HG03439 (cell line): ENCODE results near the gene TEX261.
"Not testable (repeated sequence)": the region's sequence is repeated elsewhere in the genome, so short reads cannot be mapped to it uniquely, and the experiment has no call there.

Experiments
- ATAC-seq: cut with Tn5 transposase; IDR thresholded peaks from one replicate; pipeline ENCODE4 v1.9.1; 2021; ENCODE audit warnings: mild to moderate bottlenecking, moderate library complexity; ENCODE audit not compliant: unreplicated experiment

Gene TEX261

GRCh38 chr2:71000780-71001591 lies 6.3 kb upstream of the TEX261 start:
- peak; percentile 96 for ATAC-seq

- not testable (repeated sequence) for ATAC-seq
These were observed 5.3 kb upstream of the TEX261 start for GRCh38 chr2:70999931-71000330.

GRCh38 chr2:70999362-70999761 lies 4.7 kb upstream of the TEX261 start:
- no peak for ATAC-seq

GRCh38 chr2:70998885-70999284 lies 4.2 kb upstream of the TEX261 start:
- not testable (repeated sequence) for ATAC-seq

GRCh38 chr2:70995426-70995729 lies 705 bp upstream of the TEX261 start:
- ATAC-seq = peak; percentile 34

DNA sequence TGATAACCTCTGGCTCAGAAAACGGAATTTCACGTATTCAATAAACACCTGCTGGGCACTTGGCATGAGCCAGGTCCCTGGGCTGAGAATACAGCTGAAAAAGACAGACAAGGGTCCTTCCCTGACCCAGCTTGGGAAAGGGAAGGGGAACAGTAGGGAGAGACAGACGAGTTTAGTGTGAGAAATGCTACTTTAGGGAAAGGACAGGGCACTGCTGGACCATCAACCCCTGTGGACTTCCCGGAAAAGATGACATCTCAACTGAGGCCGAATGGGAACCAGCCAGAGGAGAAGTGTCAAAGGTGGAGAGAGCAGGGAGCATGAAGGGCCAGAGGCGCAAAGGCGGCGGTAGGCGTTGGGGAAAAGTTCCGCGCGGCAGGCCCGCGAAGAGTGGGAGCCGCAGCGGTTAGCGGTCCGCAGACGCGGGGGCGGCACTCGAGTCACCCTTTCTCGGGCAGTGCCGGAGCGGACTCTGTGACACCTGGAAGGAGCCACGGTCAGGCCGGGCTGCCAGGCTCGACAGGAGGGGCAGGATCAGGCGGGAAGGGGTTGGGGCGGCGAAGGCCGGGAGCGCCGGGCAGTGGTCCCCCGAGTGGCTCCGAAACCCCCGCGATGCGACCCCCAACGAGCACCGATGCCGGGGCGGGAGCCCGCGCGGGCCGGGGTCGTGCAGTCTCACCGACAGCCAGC lies 519 bp downstream of the TEX261 start:
- ATAC-seq = peak; percentile 26

- ATAC-seq = no peak
These were observed 1.5 kb downstream of the TEX261 start for GRCh38 chr2:70992945-70993853.

DNA sequence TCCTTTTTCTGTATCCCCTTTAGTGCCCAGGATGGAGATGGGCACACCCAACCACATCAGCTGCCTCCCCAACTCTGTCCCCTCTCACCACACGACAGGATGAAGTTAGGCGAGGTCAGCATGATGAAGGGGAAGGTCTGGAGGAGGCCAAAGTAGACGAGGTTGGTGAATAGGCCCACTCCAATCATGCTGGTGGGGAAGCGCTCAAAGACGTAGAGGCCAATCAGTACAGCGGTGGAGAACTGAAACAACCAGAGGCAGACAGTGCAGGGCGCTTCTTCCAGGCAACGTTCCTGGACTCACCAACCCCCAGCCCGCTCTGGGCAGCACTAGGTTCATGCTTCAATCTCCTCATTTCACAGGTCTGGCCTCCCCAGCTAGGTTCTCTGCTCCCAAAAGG lies 2.9 kb downstream of the TEX261 start:
- ATAC-seq = no peak

DNA sequence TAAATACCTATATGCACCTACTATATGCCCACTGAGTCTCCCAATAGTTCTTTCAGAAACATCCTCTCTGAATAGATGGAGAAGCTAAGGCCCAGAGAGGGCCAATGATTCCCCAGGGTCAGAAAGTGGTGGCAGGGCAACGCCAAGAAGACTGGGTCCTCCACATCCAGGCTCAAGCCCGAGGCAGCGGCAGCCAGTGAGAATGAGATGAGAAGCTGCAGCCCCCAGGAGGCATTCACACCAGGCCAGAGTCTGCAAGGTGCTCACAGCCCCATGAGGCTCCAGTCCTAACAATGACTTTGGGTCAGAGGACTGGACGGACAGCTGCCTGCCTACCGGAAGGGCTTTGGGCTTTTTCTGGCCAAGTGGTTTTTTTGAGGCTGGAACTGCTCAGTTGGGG lies 3.5 kb downstream of the TEX261 start:
- ATAC-seq = no peak

DNA sequence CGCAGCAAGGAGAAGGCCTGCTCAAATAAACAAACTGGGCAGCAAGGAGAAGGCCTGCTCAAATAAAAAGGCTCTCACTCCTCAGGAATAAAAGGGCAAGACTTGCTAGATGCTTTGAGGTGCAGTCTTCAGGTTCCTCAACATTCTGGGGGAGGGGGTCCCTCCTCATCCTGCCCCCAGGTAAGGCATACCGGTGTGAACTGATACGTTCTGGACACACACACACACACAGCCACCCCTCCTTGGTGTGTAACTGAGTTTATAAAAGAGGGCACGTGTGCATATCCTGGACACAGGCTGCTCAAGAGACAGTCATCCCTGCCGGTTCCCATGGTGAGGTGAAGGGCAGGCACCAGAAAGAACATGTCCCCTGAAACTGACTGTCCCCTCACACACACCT lies 4.5 kb downstream of the TEX261 start:
- no peak for ATAC-seq

DNA sequence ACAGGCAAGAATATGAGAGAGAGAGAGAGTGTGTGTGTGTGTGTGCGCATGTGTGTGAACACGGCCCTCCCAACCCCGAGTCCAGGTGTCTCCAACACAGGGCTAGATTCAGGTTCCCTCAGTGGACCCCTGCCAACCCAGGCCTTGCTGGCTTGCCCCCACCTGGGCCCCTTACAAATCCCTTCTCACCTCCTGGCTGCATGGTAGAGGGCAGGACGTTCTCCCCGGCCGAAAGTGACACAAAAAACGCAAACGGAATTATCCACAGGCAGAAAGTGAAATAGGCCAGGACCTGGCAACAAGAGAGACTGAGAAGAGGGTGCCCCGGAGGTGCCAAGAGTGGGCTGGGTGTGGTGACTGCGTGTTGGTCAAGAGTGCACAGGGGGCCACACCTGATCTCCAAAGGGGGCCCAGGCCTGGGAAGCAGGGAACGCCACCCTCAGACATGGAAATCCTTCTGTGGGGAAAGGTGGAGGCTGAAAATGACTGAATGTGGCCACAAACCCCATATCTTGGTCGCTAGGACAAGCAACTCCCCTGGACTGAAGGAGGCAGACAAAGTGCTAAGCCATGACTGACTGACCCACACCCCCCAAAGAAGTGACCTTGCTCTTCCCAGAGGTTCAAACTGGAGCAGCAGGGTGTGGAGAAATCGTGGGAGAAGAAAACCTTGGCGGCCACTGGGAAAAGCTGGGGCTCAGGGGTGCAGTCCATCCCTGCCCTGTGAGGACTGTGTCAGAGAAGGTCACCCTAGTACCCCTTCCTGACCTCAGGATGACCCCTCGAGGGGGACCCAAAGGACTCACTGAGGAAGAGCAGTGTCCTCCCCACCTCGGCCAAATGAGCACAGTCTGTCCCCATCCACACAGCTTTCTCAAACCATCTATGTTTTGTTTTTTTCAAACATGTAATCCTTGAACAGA lies 5.7 kb downstream of the TEX261 start:
- no peak for ATAC-seq

DNA sequence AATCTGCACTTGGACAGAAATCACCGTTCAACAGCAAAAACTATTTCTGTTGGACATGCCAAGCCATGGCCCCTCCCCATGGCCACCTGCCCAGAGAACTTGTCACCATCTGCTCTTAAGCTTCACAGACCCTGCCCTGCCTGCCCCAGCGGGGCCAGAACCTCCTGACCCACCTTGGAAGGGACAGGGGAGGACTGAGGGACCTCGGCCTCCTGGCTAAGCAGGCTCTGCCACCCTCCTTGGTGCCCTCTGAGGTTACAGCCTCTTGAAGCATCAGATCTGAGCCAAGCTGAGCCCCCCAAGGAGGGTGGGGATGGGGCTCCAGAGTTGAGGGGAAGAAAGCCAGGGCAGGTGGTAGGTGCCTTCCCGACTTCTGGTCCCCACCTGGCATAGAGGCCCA lies 6.5 kb downstream of the TEX261 start:
- ATAC-seq = no peak

- no peak for ATAC-seq
These were observed 7.3 kb downstream of the TEX261 start for GRCh38 chr2:70987386-70987785.

- ATAC-seq = no peak
These were observed 8.0 kb downstream of the TEX261 start for GRCh38 chr2:70986499-70987189.

GRCh38 chr2:70985956-70986355 lies 8.7 kb downstream of the TEX261 start:
- no peak for ATAC-seq

- no peak for ATAC-seq
These were observed 9.4 kb downstream of the TEX261 start for GRCh38 chr2:70985283-70985688.

DNA sequence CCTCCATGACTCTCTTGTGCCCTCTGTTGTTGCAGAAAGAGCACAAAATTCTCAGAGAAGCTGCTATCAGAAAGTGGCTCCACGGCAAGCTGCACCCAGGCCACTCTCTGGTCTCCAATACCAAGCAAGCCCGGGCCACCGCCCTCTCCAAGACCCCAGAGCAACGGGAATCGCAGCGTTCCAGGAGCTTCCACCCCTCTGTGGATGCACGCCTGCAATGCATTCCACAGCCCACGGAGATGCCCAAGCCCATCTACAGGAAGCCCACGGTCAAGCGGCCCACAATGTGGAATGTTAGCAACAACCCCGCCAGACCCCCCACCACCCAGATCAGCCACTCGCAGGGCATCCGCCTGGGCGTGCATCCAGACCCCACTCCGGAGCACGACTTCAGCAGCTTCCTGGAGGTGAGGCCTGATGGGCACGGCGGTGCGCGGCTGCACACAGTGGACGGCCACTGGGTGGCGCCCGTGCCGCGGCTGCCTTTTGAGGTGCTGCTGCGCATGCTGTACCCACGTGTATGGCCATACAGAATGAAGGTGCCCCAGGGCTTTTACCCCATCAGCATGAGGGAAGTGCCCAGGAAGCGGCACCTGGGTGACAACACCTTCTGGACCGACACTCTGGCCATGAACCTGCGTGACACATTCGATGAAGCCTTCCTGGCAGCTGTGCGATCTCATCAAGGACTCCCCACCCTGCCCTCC lies 9.9 kb downstream of the TEX261 start:
- ATAC-seq = peak; percentile 80

DNA sequence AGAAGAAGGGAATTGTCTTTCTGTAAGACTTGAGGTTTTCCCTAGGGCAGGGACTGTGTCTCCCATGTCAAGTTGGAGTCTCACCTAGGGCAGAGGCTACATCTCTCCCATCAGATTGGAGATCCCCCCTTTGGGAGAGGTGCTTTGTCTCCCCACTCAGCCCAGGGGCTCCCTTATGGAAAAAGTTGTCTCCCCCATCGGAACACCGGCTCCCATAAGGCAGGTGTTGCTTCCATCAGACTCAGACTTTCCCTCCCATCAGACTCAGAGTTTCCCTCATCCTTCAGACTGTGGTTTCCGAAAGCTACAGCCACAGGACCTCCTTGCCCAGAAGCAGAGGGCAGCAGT lies 10.5 kb downstream of the TEX261 start:
- ATAC-seq = no peak

DNA sequence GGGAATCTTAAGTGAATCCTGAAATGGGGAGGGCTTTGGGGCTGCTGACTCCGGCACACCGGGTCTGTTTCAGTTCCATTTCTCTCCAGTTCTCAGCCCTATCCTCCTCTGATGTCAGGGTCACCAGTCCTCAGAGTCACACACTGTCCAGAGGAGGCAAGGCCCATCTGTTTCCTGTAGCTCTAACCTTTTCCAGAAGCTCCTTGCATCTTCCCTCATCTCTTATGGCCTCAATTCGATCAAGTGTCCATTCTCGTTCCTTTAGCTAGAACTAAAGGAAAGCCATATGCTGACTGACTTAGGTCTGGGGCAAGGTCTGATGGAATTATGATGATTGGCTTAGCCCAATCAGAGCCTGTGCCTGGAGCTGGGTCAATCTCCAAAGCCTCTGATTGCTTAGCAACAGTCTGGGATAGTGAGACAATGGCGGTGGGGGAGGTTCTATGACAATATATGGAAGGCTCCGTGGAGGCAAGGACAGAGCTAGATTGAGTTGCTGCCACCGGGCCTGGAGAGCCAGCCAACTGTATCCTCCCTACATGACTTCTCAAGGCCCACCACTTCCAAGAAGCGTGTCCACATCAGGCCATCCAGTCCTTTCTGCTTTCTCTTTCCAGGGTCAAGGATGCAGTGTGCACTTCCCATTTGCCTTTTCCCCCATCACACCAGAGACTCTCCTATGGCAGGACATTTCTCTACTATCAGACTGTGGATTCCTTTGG lies 11.0 kb downstream of the TEX261 start:
- ATAC-seq = no peak
